Endodermal cell (in vitro differentiated cells): ENCODE data around the gene CES3. TPM values are rescaled to one million over a fixed set of nuclear protein-coding genes. Genes with fewer than 3 reads are reported as not detected.
"Not testable (repeated sequence)": the region's sequence is repeated elsewhere in the genome, so short reads cannot be mapped to it uniquely, and the experiment has no call there.

Experiments used
- DNase-seq: peaks from one replicate; pipeline ENCODE4 v3.0.0-alpha.2; 2017
- H3K27ac ChIP-seq: 2 replicates; pipeline ENCODE4 v1.5.1; 2013; ENCODE audit warnings: mild to moderate bottlenecking, low read depth, low read length, moderate library complexity
- H3K27me3 ChIP-seq: 2 replicates; pipeline ENCODE4 v1.6.1; 2013; ENCODE audit warnings: mild to moderate bottlenecking, low read length, moderate library complexity; ENCODE audit not compliant: insufficient read depth, control insufficient read depth, poor library complexity, severe bottlenecking
- H3K36me3 ChIP-seq: 2 replicates; pipeline ENCODE4 v1.7.0; 2013; ENCODE audit warnings: mild to moderate bottlenecking, low read length, moderate library complexity; ENCODE audit not compliant: control insufficient read depth, insufficient read depth
- H3K4me1 ChIP-seq: one replicate; pipeline ENCODE4 v1.7.0; 2013; ENCODE audit warnings: low read length; ENCODE audit not compliant: control insufficient read depth, insufficient read depth
- H3K4me3 ChIP-seq: 2 replicates; pipeline ENCODE4 v1.5.1; 2013; ENCODE audit warnings: mild to moderate bottlenecking, low read length, moderate library complexity
- H3K9ac ChIP-seq: 2 replicates; pipeline ENCODE4 v1.6.1; 2013; ENCODE audit warnings: mild to moderate bottlenecking, low read length, moderate library complexity; ENCODE audit not compliant: poor library complexity, severe bottlenecking; ENCODE audit errors: extremely low read depth
- H3K9me3 ChIP-seq: 2 replicates; pipeline ENCODE4 v1.6.1; 2013; ENCODE audit warnings: mild to moderate bottlenecking, low read length, moderate library complexity; ENCODE audit not compliant: control insufficient read depth
- H3K27ac Mint-ChIP-seq: 2 replicates; pipeline ENCODE4 v1.8.0; 2020; ENCODE audit warnings: mixed read lengths
- H3K27me3 Mint-ChIP-seq: 2 replicates; pipeline ENCODE4 v1.8.0; 2021; ENCODE audit warnings: mild to moderate bottlenecking, mixed read lengths; ENCODE audit not compliant: insufficient read depth
- H3K36me3 Mint-ChIP-seq: 2 replicates; pipeline ENCODE4 v1.8.0; 2020; ENCODE audit warnings: low read depth, mixed read lengths
- H3K4me1 Mint-ChIP-seq: 2 replicates; pipeline ENCODE4 v1.8.0; 2020; ENCODE audit warnings: mixed read lengths
- H3K4me3 Mint-ChIP-seq: 2 replicates; pipeline ENCODE4 v1.8.0; 2020; ENCODE audit warnings: mild to moderate bottlenecking, moderate library complexity, mixed read lengths
- H3K9me3 Mint-ChIP-seq: 2 replicates; pipeline ENCODE4 v1.8.0; 2020; ENCODE audit warnings: mild to moderate bottlenecking, mixed read lengths
- WGBS, 2 experiments: methylation state at CpG; one replicate each; pipeline versions ENCODE4 v1.1.5 to v1.1.7; 2013; ENCODE audit warnings: missing lambda C conversion rate in 2 of 2, mixed read lengths in 1 of 2; ENCODE audit not compliant: insufficient coverage in 1 of 2, insufficient read length in 1 of 2; 5-methylcytosine and 5-hydroxymethylcytosine counted together
- total RNA-seq, 2 donors: library from RNA; stranded (reverse); fragmentation: NEBNext Ultra II Directional in 1 of 2; extraction: Animal tissue kit (Norgen Biotek cat#: 25700) in 1 of 2; gene quantifications; 2 replicates in 1 of 2; 3 replicates in 1 of 2; pipeline ENCODE4 v1.2.1, GENCODE V29; 2021
- TF ChIP-seq, protein P1 (sequence below): fragments of 200-600 bp; sonication (generic); conservative IDR thresholded peaks from 2 replicates; pipeline ENCODE4 v1.5.0; 2021; ENCODE audit warnings: antibody characterized with exemption, mild to moderate bottlenecking

The CES3 gene
- total RNA-seq, 2 donors from 2014 or later, result 2.7 to 3.8 TPM

DNA sequence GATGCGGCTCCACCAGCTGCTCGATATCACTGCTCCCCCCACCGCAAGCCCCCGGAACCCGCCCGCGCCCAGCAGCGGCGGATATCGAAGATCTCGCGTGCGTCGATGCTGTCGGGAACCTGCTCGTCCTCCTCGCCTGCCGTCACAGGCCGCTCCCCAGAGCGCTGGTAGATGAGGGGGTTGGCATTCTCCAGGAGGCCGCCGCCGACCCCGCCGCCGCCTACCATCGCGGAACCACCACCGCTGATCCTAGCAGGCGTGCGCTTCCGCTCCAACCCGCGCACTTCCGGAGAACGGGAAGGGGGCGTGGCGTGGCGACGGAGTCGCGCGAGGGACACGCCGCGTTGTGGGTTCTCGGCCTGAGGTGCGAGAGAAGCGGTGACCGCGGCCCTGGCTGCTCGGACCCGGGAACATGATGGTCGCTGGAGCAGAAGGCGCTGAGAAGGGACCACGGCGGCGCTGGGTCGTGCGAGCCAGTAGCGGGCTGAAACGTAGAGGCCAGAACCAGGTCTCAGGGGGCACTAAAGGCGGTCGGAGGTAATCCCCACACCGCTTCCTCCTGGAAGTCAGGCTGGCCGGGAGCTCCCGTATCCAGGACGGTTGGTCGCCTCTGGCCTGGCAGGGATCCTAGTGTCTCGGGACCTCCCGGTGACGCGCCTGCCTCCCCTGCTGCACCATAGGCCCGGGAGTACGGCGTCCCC, 26.8 kb upstream of the CES3 start, which contains the start of gene CIAO2B:
Gene CIAO2B (minus strand): TSS at position 265 of the 701 bp plus-strand sequence. CDS start 38 bp downstream, at position 227.
- H3K9me3 ChIP-seq, result no peaks in the 10 kb centered on the region
- H3K9ac ChIP-seq, result peak within 1 kb of the TSS; percentile 77
- peaks cover 8% of the 10 kb centered on the region for H3K27me3 Mint-ChIP-seq
- WGBS, 2 experiments, result 0 to 1% methylated on average over 43 to 76 of the region's 76 CpGs
- H3K4me3 Mint-ChIP-seq, result peak within 1 kb of the TSS; percentile 98
- peak within 1 kb of the TSS; percentile 44 for H3K27ac ChIP-seq
- peak; percentile 90 for DNase-seq
- H3K36me3 ChIP-seq, result peaks cover 19% of the 10 kb centered on the region
- H3K27ac Mint-ChIP-seq, result peak within 1 kb of the TSS; percentile 91
- H3K4me3 ChIP-seq, result peak within 1 kb of the TSS; percentile 99
- H3K4me1 ChIP-seq, result peaks cover 22% of the 10 kb centered on the region
- H3K36me3 Mint-ChIP-seq, result peaks cover 19% of the 10 kb centered on the region
- H3K27me3 ChIP-seq, result no peaks in the 10 kb centered on the region
- TF ChIP-seq, protein P1, sequence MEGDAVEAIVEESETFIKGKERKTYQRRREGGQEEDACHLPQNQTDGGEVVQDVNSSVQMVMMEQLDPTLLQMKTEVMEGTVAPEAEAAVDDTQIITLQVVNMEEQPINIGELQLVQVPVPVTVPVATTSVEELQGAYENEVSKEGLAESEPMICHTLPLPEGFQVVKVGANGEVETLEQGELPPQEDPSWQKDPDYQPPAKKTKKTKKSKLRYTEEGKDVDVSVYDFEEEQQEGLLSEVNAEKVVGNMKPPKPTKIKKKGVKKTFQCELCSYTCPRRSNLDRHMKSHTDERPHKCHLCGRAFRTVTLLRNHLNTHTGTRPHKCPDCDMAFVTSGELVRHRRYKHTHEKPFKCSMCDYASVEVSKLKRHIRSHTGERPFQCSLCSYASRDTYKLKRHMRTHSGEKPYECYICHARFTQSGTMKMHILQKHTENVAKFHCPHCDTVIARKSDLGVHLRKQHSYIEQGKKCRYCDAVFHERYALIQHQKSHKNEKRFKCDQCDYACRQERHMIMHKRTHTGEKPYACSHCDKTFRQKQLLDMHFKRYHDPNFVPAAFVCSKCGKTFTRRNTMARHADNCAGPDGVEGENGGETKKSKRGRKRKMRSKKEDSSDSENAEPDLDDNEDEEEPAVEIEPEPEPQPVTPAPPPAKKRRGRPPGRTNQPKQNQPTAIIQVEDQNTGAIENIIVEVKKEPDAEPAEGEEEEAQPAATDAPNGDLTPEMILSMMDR, result no peak
- H3K4me1 Mint-ChIP-seq, result peaks cover 21% of the 10 kb centered on the region
- H3K9me3 Mint-ChIP-seq, result no peaks in the 10 kb centered on the region

DNA sequence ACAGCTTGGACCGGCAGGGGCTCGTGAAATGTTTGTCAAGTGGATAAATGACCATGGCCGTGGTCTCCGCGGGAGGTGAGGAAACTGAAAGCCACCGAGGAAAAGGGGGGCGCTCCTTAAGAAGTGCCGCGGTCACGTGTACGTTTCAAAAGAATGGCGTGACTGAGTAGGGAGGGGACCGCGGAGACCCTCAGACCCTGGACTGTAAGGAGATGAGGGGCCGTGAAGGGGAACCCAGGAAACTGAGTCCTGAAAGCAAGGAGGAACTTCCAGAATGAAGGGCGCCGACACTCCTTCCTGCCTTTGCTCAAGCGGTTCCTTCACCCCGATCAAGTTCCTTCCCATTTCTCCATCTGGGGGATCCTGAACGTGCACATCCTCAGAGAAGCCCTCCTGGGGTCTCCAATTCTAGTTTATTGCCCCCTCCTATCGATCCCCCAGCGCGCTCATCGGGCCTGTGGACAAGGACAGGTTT, 26.2 kb upstream of the CES3 start:
- not testable (repeated sequence) for DNase-seq, H3K9me3 ChIP-seq, H3K9me3 Mint-ChIP-seq, H3K27me3 Mint-ChIP-seq, H3K27me3 ChIP-seq, H3K27ac ChIP-seq
- H3K4me1 Mint-ChIP-seq, result peaks cover 21% of the 10 kb centered on the region
- WGBS, 2 experiments, result 12 to 14% methylated on average over 8 to 16 of the region's 24 CpGs
- H3K36me3 Mint-ChIP-seq, result peaks cover 19% of the 10 kb centered on the region
- H3K36me3 ChIP-seq, result peaks cover 25% of the 10 kb centered on the region
- peak overlapping the region; percentile 77 for H3K9ac ChIP-seq
- peaks cover 22% of the 10 kb centered on the region for H3K4me1 ChIP-seq
- peak overlapping the region; percentile 99 for H3K4me3 ChIP-seq
- peak overlapping the region; percentile 91 for H3K27ac Mint-ChIP-seq
- peak overlapping the region; percentile 98 for H3K4me3 Mint-ChIP-seq

DNA sequence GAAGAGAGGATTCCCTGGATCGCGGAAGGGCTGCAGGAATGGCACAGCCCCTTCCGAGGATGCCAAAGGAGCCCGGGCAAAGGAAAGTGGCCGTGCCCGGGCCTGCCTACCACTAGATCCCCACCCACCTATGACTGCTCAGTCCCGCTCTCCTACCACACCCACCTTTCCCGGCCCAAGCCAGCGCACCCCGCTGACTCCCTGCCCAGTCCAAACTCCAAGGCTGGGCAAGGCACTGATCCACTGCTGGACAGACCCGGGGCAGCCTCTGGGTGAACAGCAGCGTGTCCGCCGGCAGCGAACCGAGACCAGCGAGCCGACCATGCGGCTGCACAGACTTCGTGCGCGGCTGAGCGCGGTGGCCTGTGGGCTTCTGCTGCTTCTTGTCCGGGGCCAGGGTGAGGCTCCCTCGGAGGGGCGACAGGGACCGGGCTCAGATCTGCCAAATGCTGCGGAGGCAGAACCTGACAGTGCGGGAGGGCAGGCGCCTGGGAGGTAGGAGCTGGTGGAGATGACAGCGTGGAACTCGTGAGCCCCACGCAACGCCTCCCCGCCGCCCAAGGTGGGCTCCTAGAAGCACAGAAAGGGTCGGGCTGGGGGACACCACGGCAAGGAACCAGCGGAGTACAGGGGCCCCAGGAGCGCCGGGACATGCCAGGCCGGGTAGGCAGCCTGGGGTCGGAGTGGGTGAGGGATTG, 25.6 kb upstream of the CES3 start, which contains the start of gene CES2:
Gene CES2 (plus strand): TSS at position 203 of the 698 bp plus-strand sequence. CDS start 120 bp downstream, at position 323.
- Mint-ChIP-seq H3K36me3 (peaks cover 19% of the 10 kb centered on the region), H3K27ac (peak within 1 kb of the TSS; percentile 91), H3K4me3 (peak within 1 kb of the TSS; percentile 98), H3K27me3 (peaks cover 8% of the 10 kb centered on the region), H3K9me3 (no peaks in the 10 kb centered on the region), H3K4me1 (peaks cover 18% of the 10 kb centered on the region)
- H3K4me3 ChIP-seq, result peak within 1 kb of the TSS; percentile 99
- peak within 1 kb of the TSS; percentile 77 for H3K9ac ChIP-seq
- peak; percentile 68 for DNase-seq
- 69 to 73% methylated on average over 14 to 44 of the region's 44 CpGs for WGBS, 2 experiments
- peak within 1 kb of the TSS; percentile 44 for H3K27ac ChIP-seq
- no peaks in the 10 kb centered on the region for H3K9me3 ChIP-seq
- H3K27me3 ChIP-seq, result no peaks in the 10 kb centered on the region
- peaks cover 29% of the 10 kb centered on the region for H3K36me3 ChIP-seq
- TF ChIP-seq, protein P1, result no peak
- H3K4me1 ChIP-seq, result peaks cover 18% of the 10 kb centered on the region
